IPS-18c (cell line): ENCODE results near the gene SLC25A1.
"Not testable (repeated sequence)": the region's sequence is repeated elsewhere in the genome, so short reads cannot be mapped to it uniquely, and the experiment has no call there.

ENCODE experiments used
- H3K4me3 ChIP-seq: 2 replicates; pipeline ENCODE4 v1.7.0; 2013; ENCODE audit warnings: low read depth, mild to moderate bottlenecking, low read length, moderate library complexity; ENCODE audit not compliant: insufficient read depth
- H3K9me3 ChIP-seq: one replicate; pipeline ENCODE4 v1.6.1; 2013; ENCODE audit warnings: mild to moderate bottlenecking, low read length, moderate library complexity; ENCODE audit not compliant: control insufficient read depth, insufficient read depth

The SLC25A1 gene

GRCh38 chr22:19174106-19175025, 4.2 kb downstream of the SLC25A1 start:
- Histone ChIP-seq H3K9me3 (no peaks in the 10 kb centered on the region), H3K4me3 (peak overlapping the region; percentile 15; the same call in 1 of the 2 replicates)

DNA sequence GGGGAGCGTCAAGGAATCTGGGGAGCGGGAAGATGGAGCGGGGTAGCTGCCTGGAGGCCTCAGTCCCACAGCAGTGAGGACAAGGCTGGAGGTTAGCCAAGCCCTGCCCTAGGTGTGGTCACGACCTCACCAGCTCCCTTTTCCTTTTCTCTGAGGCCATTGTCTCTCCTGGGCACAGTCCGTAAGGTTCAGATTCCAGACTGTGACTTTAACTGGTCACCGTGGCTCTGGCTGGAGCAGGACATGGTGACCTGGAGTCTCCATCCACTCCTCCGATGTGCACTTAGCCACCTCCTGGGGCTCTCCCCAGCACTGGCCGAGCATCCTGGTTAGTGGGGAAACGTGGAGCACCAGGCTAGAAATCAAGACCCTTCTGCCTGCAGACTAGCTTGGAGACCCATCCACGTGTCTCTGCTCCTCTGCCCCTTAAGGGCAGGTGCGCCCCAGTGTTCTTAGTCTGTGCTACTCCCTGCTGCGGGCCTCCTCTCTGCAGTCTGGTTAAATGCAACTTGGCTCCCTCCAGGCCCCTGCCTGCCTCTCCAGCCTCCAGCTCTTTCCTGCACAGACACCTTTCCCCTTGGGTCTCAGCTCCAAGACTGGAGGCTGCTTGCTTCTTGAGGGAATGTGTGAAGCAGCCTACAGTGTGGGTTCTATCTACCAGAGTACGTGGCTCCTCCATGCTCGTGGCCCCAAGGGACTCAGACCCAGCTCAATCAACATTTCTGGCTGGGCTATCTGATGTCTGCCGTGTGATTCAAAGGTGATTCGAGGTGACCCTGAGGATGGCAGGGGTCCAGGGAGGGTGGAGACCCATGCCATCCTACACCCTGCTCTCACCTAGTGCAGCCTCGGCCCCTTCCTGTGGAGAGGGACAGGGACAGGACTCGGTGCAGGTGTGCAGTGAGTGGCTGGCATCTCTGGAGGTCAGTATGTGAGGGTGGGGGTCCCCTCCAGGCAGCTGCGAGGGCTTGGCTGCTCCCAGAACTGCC, 5.2 kb downstream of the SLC25A1 start:
- H3K9me3 ChIP-seq, result no peaks in the 10 kb centered on the region
- no peak overlapping the region; the same call in 1 of the 2 replicates for H3K4me3 ChIP-seq

DNA sequence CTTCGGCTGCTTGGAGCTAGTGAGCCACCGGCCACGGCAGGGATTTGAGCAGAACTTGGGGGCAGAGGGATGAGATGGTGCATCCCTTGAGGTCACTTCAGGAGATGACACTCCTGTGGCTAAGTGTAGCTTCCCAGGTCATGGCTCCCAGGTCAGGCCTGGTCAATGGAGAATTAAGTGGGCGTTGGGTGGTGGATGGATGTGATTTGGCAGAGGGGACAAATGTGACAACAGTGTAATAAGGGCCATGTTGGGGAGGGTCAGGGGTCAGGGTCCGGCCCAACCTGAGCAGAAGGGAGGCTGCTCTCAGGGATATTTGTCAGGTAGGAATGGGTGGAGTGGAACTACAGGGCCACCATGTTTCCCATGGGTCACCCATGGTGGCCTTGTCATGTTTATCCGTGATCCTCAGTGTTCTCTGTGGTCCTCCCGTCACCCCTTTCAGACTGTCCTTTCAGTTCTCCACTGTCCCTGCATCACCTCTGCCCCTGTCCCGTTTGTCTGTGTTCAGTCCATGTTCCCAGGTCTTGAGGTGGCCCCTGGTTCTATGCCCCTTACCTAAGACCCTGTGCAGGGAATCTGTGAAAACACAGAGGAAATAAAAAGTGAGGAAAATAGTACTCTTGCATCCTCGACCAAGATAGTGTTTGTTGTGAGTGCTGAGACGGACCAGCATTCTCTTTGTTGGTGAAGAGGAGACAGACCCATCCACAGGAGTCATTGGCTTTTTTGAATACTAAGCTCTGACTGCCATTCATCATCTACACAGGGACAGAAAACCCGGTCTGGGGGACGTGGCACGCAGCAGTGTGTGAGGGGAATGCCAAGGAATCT, 6.1 kb downstream of the SLC25A1 start:
- Histone ChIP-seq H3K4me3 (peak overlapping the region; percentile 94), H3K9me3 (no peaks in the 10 kb centered on the region)

- Histone ChIP-seq H3K4me3 (peak overlapping the region; percentile 55; the same call in 1 of the 2 replicates), H3K9me3 (no peaks in the 10 kb centered on the region)
These were observed 8.6 kb downstream of the SLC25A1 start for GRCh38 chr22:19169947-19170318.

- no peaks in the 10 kb centered on the region for H3K9me3 ChIP-seq
- H3K4me3 ChIP-seq, result peak overlapping the region; percentile 55
These were observed 9.3 kb downstream of the SLC25A1 start for GRCh38 chr22:19169002-19169946.

GRCh38 chr22:19168088-19168890, 10.2 kb downstream of the SLC25A1 start:
- Histone ChIP-seq H3K4me3 (no peak overlapping the region), H3K9me3 (no peaks in the 10 kb centered on the region)

DNA sequence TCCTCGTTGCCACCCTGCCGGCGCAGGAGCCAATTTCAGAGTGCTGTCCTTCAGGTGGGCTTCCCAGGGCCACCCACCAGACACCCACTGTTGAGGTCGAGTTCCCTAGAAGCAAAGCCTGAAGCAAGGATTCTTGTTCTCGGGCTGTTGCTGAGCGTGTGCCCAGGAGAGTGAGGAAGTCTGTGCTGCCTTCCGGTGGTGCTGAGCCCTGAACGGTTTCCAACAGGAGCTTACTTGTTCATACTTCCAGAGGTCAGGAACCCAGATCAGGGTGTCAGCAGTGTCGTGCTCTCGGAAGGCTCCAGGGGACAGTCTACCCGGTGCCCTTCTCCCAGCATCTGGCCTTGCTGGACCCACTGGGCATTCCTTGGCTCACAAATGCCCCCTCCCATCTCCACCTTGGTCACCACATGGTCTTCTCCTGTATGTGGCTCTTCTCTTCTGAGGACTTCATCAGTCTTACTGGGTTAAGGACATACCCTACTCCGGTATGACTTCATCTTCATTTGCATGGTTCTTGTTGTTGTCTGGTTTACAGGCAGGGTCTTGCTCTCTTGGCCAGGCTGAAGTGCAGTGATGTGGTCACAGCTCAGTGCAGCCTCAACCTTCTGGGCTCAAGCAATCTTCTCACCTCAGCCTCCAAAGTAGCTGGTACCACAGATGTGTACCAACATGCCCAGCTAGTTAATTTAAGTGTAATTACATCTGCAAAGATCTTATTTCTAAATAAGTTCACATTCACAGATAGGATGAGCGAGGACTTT, 11.2 kb downstream of the SLC25A1 start:
- Histone ChIP-seq H3K9me3 (no peaks in the 10 kb centered on the region), H3K4me3 (no peak overlapping the region)

- no peak overlapping the region for H3K4me3 ChIP-seq
- H3K9me3 ChIP-seq, result no peaks in the 10 kb centered on the region
These were observed 12.1 kb downstream of the SLC25A1 start for GRCh38 chr22:19166421-19166820.

DNA sequence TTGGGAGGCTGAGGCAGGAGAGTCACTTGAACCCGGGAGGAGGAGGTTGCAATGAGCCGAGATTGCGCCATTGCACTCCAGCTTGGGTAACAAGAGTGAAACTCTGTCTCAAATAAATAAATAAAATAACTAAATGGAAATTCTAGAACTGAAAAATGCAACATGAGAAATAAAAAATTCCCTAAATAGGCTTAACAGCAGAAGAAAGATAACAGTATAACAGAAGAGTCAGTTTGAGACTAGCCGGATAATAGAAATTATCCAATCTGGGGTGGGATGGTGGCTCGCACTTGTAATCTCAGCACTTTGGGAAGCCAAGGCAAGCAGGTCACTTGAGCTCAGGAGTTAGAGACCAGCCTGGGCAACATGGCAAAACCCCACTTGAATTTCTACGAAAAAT, 14.1 kb downstream of the SLC25A1 start:
- H3K9me3 ChIP-seq, result no peaks in the 10 kb centered on the region
- H3K4me3 ChIP-seq, result no peak overlapping the region

DNA sequence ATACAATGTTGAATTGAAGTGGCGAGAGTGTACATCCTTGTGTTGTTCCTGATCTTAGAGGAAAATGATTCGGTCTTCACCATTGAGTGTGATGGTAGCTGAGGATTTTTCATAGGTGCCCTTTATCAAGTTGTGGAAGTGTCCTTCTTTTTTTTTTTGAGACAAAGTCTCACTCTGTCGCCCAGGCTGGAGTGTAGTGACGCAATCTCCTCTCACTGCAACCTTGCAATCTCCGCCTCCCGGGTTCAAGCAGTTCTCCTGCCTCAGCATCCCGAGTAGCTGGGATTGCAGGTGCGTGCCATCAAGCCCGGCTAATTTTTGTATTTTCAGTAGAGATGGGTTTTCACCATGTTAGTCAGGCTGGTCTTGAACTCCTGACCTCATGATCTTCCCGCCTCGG, 19.9 kb downstream of the SLC25A1 start:
- H3K4me3 ChIP-seq, H3K9me3 ChIP-seq: not testable (repeated sequence)

GRCh38 chr22:19156109-19156508, 22.4 kb downstream of the SLC25A1 start:
- H3K4me3 ChIP-seq, H3K9me3 ChIP-seq: not testable (repeated sequence)

GRCh38 chr22:19152942-19153883, 25.3 kb downstream of the SLC25A1 start:
- Histone ChIP-seq H3K9me3 (peaks cover 7% of the 10 kb centered on the region), H3K4me3 (no peak overlapping the region)

DNA sequence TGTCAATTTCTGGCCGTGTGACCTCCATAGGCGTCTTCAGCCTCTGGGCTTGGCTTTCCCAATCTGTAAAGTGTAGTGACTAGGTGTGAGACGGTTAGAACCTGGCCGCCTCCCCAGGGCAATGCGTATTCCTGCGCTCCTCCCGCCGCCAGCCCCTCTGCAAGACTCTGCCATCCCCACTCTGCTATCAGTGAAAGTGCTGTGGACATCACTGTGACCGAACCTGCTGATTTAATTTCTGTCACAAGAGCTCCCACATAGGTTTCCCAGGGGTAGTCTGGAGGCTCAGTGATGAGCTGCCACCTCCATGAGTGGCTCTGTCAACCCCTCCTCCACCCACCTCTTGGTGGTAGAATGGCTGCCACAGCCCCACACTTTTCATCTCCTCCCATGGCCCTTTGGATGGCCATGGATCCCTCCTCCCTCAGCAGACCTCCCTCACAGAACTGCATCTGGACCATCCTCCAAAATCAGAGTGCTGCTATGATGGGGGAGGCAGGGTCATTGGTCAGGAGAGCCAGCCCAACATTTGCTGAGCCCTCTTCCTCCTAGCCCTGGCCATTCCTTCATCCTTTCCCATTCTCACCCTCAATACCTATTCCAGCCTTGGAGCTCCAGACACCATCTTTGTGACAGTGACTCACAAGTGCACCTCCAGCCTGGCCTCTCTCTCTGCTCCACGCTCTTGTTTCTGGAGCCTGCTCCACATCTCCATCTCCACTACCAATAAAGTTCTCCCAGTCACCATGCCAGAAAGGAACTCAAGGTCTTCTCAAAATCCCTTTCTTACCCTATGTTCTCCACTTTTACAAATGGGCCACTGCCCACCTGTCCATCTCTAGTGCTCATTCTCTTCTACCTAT, 27.0 kb downstream of the SLC25A1 start:
- Histone ChIP-seq H3K9me3 (peaks cover 7% of the 10 kb centered on the region), H3K4me3 (no peak overlapping the region)
